AG04450 (cell line): ENCODE results near the gene SLC38A9. TPM values are rescaled to one million over a fixed set of nuclear protein-coding genes. Genes with fewer than 3 reads are reported as not detected.

Experiments used
- CTCF ChIA-PET: fragments of 300-600, 350-600 bp; formaldehyde crosslinking; extraction: SDS; loops from one replicate; lab custom pipeline; 2022; ENCODE audit warnings: antibody characterized with exemption, inconsistent platforms; lab: Charles Lee
- POLR2A ChIA-PET: fragments of 350-600 bp; formaldehyde crosslinking; extraction: SDS; loops from one replicate; lab custom pipeline; 2021; ENCODE audit warnings: antibody characterized with exemption, inconsistent platforms; lab: Yijun Ruan, JAX
- DNase-seq: peaks from one replicate; pipeline ENCODE4 v3.0.0-alpha.2; 2011; ENCODE audit warnings: low read depth, low spot score
- H3K27ac ChIP-seq: one replicate; pipeline ENCODE4 v1.5.1; 2012; ENCODE audit warnings: low read depth, low read length, control low read depth
- H3K27me3 ChIP-seq: one replicate; pipeline ENCODE4 v1.6.0; 2012; ENCODE audit warnings: low read length; ENCODE audit not compliant: control insufficient read depth, insufficient read depth
- H3K4me3 ChIP-seq: 2 replicates; pipeline ENCODE4 v1.5.1; 2011; ENCODE audit warnings: mild to moderate bottlenecking, low read depth, low read length, control low read depth
- H3K9me3 ChIP-seq: 2 replicates; pipeline ENCODE4 v1.5.1; 2012; ENCODE audit warnings: low read length; ENCODE audit not compliant: control insufficient read depth, insufficient read depth
- CTCF ChIP-seq: IDR thresholded peaks from 2 replicates; pipeline ENCODE4 v1.5.1; 2011; ENCODE audit warnings: low read depth, low read length, control low read depth, inconsistent platforms
- polyA plus RNA-seq: library from polyadenylated mRNA; depleted of rRNA; stranded (reverse); fragments of >200 nt; gene quantifications from 2 replicates; pipeline ENCODE4 v1.2.3, GENCODE V29; 2011

SLC38A9 gene
- polyA plus RNA-seq, 1 experiment: 25.3 TPM

GRCh38 chr5:55593115-55593472, 119.0 kb downstream of the SLC38A9 start:
- CTCF ChIA-PET: no interaction called here
- no peaks in the 10 kb centered on the region for H3K27me3 ChIP-seq
- H3K27ac ChIP-seq: no peak overlapping the region
- no peak overlapping the region for H3K4me3 ChIP-seq
- POLR2A ChIA-PET: no interaction called here
- no peaks in the 10 kb centered on the region for H3K9me3 ChIP-seq
- no peak for TF ChIP-seq CTCF
- DNase-seq: no peak

- ChIA-PET POLR2A (no interaction called here), CTCF (no interaction called here)
- Histone ChIP-seq H3K27me3 (no peaks in the 10 kb centered on the region), H3K9me3 (no peaks in the 10 kb centered on the region), H3K27ac (no peak overlapping the region), H3K4me3 (no peak overlapping the region)
- DNase-seq: no peak
- no peak for TF ChIP-seq CTCF
Measured at GRCh38 chr5:55592388-55593114, 119.6 kb downstream of the SLC38A9 start.

GRCh38 chr5:55591686-55592085, 120.4 kb downstream of the SLC38A9 start:
- POLR2A ChIA-PET: no interaction called here
- no peak for TF ChIP-seq CTCF
- H3K27ac ChIP-seq: no peak overlapping the region
- no peaks in the 10 kb centered on the region for H3K9me3 ChIP-seq
- H3K4me3 ChIP-seq: no peak overlapping the region
- no peaks in the 10 kb centered on the region for H3K27me3 ChIP-seq
- CTCF ChIA-PET: no interaction called here
- no peak for DNase-seq

- no peaks in the 10 kb centered on the region for H3K27me3 ChIP-seq
- H3K27ac ChIP-seq: no peak overlapping the region
- no peaks in the 10 kb centered on the region for H3K9me3 ChIP-seq
- ChIA-PET CTCF (interaction anchor here (0.6 kb wide), 1 partner anchor 351 kb away, joined by 10 read pairs; no protein-coding TSS in a partner anchor), POLR2A (interaction anchor here (1.4 kb wide), 1 partner anchor 9 kb away, joined by 3 read pairs; no protein-coding TSS in a partner anchor)
- TF ChIP-seq CTCF: no peak
- H3K4me3 ChIP-seq: no peak overlapping the region
- no peak for DNase-seq
Measured at GRCh38 chr5:55585206-55585610, 126.9 kb downstream of the SLC38A9 start.

- ChIA-PET POLR2A (interaction anchor here (0.8 to 1.4 kb wide), 2 partner anchors 9 to 16 kb away, joined by 3 read pairs; no protein-coding TSS in a partner anchor), CTCF (interaction anchor here (0.6 kb wide), 1 partner anchor 352 kb away, joined by 10 read pairs; no protein-coding TSS in a partner anchor)
- H3K4me3 ChIP-seq: no peak overlapping the region
- no peaks in the 10 kb centered on the region for H3K9me3 ChIP-seq
- no peaks in the 10 kb centered on the region for H3K27me3 ChIP-seq
- H3K27ac ChIP-seq: no peak overlapping the region
- no peak for DNase-seq
- TF ChIP-seq CTCF: no peak
Measured at GRCh38 chr5:55584398-55585205, 127.5 kb downstream of the SLC38A9 start.
